GM19438 (cell line): Measurements from ENCODE around the gene MBD2.

Source experiments
- ATAC-seq: cut with Tn5 transposase; IDR thresholded peaks from one replicate; pipeline ENCODE4 v1.9.1; 2021; ENCODE audit warnings: low read depth; ENCODE audit not compliant: unreplicated experiment

Gene MBD2

DNA sequence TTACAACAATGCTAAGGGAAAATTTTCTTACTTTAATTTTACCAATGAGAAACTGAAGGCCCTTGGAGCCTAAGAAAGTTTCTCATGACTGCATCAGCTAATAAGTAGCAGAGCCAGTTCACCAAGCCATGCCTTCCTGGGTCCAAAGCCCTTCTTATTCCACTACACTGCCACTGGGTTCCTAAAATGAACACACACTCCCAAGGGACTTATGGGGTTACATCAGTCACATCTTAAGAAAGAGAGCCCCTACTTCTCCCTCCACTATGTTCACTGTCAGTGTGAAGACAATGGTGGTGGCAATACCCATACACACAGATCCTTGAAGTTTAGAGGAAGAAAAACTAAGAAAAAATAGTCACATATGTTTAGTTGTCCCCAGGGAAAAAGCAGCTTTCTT is 20.6 kb downstream of the MBD2 start:
- no peak for ATAC-seq

DNA sequence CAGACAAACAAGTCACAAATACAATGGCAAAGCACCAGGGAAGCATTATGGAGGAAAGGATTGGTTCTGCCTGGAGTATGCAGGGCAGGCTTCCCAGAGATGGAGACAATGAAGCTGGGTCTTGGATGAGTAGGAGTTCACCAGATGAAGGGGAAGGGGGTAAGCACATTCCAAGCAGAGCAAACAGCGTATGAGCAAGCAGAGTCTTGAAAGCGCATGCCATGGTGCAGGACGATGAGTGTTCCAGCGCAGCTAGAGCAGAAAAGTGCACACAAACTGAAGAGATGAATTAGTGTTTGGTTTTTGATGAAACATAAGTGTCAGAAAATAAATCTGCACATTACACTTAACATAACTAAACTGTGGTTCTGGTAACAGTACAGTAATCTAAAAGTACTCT is 21.6 kb downstream of the MBD2 start:
- no peak for ATAC-seq

DNA sequence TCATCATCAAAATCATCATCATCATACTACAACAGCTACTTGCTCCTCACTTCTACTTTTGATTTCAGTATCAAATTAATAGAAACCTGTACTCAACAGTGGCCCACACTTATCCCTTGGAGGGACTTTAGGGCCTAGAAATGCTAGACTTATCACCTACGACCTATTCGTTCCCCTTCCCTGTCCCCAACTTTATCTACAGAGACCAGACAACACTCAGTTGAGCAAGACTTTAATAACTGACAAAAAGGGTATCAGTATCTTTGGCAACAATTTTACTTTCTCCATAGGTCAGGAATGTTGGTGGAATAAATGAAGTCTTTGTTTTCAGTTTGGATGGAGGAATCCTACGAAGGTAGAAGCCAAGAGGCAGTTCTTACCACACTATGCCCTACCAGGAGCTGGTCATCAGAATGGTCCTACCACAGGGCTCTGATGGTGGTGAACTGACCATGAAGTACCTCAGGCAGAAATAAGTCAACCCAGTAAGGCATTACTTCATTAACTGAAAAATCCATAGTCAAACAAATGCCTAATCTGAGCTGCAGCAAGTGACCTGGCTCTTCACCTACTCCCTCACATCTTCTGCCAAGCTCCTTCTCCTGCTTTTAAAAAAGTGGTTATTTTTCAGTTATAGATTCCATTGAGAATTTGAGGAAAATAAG is 26.6 kb downstream of the MBD2 start:
- ATAC-seq = no peak

DNA sequence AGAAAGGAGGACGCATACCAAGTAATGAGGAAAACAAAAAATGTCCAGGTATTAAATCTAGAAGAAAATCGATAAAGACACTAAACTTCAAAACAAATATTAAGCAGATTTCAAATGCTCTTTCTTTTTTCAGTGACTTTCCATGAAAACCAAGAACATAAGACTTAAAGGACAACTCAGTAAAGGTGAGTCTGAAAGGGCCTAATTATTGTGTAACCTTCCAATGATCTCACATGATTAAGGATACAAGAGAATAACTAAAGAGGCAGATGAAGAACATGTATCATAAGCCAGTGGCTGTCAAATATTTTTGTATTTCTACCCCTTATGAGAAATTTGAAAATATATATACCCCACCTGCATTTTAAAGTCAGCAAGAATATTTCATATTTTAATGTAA is 30.7 kb downstream of the MBD2 start:
- ATAC-seq = no peak

DNA sequence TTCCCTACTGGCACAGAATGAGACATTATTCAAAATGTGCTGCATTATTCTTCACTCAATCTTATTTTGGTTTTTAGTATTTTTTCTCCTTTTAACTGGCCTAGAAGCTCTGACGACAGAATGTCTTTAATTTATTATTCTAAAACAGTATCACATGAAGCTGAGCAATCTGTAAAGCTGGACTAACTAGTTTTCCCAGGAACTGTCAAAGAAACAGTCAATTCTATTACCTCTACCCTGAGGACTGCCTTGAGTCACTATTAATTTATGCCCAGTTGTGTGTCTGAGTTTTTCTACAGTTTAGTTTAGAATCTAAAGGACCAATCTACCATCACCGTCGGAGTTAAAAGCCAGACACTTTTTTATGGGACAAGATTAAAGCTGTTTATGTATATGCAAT is 31.6 kb downstream of the MBD2 start:
- ATAC-seq = no peak

DNA sequence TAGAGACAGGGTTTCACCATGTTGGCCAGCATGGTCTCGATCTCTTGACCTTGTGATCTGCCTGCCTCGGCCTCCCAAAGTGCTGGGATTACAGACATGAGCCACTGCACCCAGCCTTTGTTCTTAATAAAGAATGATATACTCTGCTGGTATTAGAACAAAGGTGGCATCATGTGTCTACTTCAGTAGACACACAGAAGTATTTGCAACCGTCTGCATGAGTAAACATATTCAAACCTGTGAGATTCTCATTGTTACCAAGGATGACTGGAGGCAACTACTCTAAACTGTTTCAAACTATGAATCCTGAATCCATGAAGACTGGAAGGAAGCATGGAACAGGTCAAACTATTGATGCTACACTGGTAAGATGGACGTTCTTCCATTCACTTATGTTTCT is 32.1 kb downstream of the MBD2 start:
- no peak for ATAC-seq

DNA sequence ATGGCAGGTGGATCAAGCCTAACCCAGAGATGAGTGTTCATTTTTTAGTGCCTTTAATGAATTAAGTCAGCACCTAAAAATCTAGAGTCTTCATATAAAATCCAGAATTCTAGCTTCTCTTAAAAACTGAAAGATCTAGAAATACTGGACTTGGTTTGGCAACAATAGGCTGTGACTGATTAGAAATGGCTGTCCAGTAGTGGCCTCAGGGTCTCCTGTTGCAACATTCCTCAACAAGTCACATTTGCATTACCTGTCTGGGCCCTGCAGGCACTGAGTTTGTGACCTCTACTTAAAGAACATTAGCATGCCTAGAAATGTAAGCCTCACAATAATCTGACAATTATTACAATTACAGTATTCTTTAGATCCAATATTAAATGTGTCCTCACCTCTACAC is 33.1 kb downstream of the MBD2 start:
- no peak for ATAC-seq

DNA sequence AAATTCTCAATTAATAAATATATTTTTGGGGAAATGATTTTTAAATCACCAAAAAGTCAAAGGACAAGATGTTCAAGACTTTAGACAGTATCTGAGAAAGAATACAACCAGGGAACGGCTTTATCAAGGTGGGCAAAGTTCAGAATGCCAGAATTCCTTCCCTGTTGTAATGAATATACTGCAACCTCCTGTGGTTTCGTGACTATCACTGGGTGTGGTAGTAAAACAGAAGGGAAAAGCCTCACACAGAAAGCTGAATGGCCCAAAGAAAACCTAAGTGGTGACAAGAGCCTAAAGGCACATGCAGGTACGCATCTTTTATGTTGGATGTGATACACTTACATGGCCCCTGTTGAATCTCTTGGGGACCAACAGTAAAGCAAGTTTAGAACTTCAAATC is 37.1 kb downstream of the MBD2 start:
- ATAC-seq = no peak

DNA sequence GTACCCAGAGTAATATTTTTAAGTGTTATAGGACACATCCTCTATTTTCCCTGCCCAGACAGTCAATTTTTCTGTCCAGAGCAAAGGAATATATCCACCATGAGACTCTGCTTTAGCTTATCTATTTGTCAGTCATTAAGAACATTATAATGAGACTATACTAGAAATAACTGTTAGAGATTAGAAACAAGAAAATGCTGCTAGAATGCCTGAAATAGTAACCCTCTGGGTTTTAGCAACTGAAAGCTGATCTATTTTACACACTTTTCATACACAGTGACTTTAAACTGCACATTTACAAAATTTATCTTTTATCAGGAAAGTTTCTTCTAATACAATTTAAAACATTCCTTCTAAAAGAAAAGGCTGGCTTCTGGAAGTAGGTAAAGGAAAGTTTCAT is 39.6 kb downstream of the MBD2 start:
- ATAC-seq = no peak

DNA sequence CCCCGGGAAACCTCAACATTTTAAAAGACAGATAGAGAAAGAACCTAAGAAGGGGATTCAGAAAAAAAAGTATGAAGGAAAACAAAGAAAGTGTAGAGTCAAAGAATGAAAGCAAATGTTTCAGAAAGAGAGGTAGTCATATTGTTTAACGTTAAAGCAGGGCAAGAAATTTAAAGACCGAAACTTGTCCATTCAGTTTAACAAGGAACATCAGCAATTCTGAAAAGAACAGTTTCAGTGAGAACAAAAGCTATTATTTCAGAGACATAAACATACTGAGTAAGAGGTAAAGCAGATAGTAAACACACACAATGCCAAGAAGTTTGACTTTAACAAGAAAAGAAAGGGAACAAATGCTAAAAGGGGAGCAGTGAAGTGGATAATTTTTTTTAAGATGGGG is 41.1 kb downstream of the MBD2 start:
- no peak for ATAC-seq

DNA sequence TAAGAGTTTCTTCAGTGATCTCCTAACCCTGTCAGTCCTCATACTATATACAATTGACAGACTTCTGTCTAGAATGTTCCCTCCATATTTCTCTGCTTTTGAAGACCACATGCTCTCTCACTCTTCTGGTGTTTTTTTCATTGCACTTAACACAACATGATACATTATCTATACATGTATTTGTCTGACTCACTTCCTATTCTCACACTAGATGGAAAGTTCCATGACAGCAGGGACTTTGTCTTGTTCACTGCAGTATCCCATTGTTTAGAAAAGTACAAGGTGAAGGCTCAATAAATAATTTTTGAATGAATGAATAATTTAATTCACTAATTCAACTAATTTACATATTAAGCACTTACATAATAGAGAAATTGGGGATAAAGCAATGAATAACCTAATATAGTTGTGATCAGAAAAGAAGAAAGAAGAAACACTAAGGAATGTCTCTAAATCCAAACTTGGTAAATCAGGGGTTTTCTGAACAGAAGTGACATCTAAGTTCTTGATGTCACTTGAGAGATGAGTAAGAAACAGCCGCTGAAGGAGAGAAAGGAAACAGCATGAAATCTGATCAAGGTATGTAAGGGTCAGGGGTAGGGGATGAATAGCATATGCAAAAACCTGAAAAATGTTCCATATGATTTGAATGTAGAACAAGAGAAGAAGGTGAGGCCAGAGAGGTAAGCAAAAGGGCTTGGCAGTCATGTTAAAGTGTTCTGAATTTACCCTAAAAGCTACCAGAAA is 42.4 kb downstream of the MBD2 start:
- no peak for ATAC-seq

DNA sequence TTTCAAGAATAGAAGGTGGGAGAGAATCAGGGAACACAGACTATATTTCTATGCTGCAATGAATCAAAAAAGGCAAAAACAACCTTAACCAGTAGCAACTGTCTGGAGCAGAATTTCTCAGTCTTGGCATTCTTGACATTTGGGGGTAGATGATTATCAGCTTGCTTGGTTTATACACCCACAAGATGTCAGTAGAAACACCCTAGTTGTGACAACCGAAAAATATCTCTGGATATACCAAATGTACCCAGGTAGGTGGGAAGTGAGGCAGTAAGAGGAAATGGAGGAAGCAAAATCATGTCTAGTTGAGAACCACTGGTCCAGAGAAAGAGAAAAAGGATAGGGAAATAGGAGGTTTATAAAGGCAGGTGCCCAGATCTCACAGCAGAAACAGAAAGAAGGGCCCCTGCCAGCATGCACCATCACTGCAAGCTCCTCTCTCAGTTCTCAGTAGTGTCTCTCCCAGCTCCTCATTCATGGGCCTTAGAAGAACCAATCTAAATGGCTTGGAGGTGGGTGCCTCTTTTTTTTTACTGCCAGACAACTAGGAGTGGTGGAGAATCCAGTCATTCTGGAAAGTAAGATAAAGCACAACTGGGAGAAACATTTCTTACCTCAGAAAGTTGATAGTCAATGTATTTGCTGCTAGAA is 50.4 kb downstream of the MBD2 start:
- no peak for ATAC-seq

DNA sequence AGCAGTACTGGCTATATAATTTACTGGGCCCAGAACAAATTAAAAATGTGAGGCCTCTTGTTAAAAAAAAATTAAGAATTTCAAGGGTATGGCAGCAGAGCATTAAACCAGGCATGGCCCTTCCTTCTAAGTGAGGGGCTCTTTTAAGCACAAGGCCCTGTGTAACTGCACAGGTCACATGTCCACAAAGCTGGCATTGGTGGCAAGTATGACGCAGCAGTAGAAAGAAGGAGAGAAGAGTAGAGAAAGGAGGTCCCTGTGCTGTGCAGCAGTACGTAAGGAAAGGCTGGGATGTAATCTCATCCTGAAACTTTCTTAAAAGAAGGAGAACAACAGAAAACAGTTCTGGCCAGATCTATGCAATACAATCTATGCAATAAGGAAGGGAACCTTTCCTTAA is 51.2 kb downstream of the MBD2 start:
- no peak for ATAC-seq

DNA sequence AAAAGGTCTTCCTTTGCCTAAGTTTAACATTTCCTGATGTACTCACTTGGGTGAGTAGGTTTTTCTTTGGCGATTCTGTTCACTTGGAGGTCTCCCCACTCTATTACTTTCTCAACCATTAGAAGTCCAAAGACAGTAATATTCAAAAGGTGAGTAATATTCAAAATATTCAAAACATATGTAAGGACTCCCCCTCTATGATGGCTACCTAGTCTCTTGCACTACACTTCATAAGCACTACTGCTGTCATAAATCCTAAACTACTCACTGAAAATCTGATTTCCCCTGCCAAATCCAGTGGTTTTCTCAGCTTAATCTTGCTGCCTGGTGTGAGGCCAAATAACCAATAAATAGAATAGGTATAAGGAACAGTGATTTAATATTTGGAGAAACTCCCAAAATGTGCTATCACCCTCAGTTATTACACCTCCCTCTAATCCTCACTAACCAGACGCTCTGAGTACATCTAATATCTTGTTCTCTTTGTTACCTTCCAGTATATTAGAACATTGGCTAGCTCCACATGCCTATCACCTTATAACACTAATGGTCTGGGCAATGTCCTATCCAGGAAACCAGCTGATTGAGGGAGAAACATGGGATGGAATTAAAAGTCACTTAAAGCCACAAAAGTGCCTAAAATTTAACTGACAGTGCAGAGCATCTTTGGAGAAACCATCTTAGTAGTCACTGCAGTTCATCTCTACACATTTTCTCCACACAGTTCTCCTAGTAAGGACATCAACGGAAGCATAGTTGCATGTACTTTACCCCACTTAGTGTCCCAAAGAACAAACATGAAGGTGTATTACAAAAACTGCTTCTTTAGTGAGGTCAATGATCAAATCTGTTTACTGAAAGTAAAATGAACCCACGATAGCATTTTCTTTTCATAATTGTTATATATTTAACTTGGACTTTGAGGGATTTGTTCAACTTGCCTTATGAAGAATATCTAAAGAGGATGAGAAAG is 54.8 kb downstream of the MBD2 start:
- ATAC-seq = no peak

DNA sequence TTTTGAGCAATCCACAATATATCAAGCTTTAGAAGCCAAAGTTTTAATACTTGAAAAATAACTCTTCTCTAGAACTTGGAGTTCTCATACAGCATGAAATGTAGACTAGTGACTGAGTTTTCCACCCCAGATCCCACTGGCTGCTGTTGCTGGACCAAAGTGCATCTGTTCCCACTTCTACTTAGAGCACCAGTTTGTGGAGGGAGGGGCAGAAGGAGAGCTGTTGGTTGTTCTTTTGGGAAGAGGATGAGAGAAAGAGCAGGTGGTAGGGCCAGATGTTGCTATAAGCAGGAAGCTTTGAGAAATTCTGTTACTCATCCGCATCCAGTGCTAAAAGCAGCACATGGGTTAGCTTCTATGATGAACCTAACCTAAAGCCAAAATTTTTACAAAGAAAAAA is 59.0 kb downstream of the MBD2 start:
- ATAC-seq = no peak

DNA sequence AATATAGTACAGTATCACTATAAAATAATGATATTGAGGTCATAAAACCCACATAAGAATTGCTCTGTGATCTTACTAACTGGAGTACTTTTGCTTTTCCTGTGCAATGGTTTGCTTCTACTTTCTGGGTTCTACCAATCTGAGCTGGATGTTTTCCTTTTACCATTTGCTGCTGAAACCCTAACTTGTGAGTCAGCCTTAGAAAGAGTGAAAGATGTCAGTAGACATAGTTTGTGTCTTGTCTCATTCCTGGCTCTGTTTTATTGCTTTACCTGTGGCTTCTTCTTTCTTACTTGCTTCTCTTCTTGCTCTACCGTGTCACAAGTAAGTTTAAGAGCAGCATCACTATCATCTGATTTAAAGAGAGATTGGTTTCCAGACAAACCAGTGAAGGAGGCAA is 61.0 kb downstream of the MBD2 start:
- ATAC-seq = no peak

DNA sequence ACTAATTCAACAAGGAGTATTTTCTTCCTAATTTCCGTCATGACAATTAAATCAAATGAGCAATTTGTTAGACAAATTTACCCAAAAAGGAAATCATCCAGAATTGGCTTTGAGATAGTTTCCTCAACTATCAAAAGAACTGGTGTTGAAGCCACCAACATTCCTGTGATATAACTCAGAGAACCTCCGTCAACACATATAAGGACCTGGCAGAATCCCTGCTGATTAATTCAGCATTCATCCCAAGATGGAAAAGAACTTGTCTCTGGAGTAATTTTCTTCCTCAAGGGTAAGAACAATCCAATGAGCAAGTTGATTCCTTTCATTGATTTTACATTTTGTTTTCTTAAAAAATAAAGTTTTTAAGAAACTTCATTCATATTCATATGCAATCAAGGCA is 62.0 kb downstream of the MBD2 start:
- no peak for ATAC-seq

DNA sequence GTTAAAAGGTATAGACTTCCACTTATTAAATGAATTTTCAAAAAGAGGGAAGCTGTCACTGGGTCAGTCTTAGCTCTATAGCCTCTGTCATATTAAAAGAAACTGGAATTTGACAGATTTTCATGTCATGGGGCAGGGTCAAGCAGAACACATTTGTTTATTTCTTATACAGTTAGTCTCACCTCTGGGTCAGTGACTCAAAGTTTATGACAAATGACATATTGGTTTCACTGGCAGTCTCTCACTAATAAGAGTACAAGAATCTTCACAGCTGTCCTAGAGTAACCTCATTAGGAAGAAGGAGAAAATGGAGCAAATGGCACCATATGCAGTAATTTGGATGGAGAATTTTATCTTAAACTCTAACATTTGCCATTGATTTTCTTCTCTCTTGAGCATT is 63.2 kb downstream of the MBD2 start:
- ATAC-seq = no peak

DNA sequence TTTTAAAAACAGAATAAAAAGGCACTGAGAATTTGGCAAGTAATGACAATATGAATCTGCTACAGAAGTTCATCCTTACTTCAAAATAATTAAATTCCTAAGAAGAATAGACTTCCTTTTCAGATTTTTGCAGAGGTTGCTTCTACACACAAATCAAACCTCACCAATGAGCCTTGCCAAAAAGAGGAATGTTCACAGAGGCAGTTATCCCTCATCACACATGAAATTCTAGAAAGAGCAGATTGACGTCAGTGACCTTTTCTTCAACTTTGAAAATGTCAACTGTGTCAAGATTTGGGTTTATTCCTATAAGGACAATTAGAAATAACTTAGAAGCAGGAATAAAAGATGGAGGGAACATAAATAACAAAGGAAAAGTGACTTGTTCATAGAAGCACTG is 64.6 kb downstream of the MBD2 start:
- no peak for ATAC-seq

DNA sequence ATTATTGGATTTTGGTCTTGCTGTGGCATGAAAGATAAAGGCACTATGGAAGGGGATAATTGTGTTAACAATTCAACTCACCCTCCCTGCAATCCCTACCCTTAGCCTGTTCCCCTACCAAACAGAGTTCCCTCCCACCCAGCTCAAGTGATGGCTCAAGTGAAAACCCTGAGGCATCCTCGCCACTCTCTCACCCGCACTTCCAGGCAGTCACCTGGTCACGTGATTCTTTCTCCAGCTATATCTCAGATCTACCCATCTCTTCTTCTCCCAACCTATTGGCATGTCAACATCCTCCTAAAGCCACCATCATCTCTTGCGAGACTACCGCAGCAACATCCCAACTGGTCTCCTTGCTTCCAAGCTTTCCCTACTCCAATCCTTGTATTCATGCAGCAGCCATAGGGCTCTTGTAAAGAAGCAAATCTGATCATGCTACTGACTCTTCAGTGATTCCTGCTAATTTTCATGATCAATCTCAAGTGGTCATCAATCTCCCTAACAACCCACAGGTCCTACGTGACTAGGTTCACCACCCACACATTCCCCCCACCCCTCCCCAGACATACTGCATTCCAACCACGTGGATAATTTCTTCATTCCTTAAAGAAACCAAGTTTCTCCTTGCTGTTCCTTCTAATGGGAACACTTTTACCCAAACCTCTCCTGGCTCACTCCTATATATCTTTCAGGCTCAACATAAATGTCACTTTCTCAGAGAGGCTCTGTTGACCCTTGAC is 66.7 kb downstream of the MBD2 start:
- no peak for ATAC-seq
